NCI-H2196 (cell line): Measurements from ENCODE around the gene EAPP.
"Not testable (repeated sequence)": the region's sequence is repeated elsewhere in the genome, so short reads cannot be mapped to it uniquely, and the experiment has no call there.

Source experiments
- DNase-seq: peaks from one replicate; lab custom pipeline; 2025; ENCODE audit not compliant: unreplicated experiment; lab: John Stamatoyannopoulos, UW

The EAPP gene

DNA sequence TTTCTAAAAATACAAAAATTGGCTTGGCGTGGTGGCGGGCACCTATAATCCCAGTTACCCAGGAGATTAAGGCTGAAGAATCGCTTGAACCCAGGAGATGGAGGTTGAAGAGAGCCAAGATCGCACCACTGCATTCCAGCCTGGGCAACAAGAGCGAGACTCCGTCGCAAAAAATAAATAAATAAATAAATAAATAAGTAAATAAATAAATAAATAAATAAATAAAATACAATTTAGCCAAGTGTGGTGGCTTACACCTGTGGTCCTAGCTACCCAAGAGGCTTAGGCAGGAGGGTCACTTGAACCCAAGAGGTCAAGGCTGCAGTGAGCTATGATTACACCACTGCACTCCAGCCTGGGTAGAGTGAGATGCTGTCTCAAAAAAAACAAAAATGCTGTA, 51.0 kb downstream of the EAPP start:
- no peak for DNase-seq

DNA sequence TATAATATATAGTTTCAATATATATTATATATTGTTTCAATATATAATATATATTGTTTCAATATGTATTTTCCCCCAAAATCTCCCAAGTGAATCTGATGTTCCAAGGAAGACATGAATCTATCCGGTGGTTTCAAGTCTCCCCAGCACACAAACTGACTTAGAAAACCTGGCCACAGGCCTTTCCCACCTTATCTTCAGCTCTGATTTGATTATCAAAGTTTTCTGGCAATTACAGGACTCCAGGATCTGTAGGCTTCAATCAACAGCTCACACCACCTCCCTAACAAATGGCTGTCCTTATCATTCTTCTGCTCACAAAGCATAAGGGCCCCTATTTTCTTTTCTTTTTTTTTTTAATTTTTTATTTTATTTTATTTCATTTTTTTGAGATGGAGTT, 54.8 kb downstream of the EAPP start:
- no peak for DNase-seq

DNA sequence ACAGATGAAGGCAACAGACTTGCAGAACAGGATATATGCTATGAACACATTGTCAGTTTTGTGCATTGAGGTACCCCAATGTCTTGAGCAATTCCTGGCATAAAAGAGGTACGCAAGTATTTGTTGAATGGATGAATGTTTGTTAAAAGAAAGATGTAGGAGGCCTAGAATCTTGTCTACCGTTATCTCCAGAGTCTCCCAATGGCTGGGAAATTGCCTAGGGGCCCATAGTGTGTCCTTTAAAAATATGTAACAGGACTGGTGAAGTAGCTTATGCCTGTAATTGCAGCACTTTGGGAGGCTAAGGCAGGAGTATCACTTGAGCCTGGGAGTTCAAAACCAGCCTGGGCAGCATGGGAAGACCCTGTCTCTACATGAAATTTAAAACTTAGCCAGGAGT, 57.0 kb downstream of the EAPP start:
- no peak for DNase-seq

DNA sequence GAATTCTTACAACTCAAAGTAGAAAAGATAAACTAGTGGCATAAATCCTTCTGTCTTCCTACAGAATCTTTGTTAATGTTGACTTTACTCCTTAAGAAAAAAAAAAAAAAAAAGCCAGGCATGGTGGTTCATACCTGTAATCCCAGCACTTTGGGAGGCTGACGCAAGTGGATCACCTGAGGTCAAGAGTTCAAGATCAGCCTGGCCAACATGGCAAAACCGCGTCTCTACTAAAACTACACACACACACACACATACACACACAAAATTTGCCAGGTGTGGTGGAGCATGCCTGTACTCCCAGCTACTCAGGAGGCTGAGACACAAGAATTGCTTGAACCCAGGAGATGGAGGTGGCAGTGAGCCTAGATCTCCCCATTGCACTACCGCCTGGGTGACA, 59.8 kb downstream of the EAPP start:
- DNase-seq, result no peak

DNA sequence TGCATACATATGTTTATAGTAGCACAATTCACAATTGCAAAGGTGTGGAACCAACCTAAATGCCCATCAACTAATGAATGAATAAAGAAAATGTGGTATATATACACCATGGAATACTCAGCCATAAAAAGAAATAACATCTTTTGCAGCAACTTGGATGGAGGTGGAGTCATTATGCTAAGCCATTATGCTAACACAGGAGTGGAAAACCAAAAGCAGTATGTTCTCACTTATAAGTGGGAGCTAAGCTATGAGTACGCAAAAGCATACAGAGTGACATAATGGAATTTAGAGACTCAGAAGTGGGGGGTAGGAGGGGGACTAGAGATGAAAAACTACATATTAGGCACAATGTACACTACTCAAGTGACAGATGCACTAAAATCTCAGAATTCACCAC, 61.2 kb downstream of the EAPP start:
- no peak for DNase-seq

DNA sequence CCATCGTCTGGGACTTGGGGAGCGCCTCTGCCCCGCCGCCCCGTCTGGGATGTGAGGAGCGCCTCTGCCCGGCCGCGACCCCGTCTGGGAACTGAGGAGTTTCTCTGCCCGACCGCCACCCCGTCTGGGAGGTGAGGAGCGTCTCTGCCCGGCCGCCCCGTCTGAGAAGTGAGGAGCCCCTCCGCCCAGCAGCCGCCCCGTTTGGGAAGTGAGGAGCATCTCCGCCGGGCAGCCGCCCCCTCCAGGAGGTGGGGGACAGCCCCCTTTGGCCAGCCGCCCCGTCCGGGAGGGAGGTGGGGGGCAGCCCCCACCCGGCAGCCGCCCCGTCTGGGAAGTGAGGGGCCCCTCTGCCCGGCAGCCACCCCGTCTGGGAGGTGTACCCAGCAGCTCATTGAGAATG, 63.5 kb downstream of the EAPP start:
- DNase-seq, result not testable (repeated sequence)

DNA sequence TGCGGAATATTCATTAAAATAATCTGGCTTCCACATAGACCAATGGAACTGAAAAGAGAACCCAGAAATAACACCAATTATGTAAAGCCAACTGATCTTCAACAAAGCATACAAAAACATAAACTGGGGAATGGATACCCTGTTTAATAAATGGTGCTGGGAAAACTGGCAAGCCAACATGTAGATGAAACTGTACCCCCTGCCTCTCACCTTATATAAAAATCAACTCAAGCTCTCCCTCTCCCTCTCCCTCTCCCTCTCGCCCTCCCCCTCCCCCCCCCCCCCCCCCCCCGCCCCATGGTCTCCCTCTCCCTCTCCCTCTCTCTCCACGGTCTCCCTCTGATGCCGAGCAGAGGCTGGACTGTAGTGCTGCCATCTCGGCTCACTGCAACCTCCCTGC, 64.3 kb downstream of the EAPP start:
- no peak for DNase-seq

DNA sequence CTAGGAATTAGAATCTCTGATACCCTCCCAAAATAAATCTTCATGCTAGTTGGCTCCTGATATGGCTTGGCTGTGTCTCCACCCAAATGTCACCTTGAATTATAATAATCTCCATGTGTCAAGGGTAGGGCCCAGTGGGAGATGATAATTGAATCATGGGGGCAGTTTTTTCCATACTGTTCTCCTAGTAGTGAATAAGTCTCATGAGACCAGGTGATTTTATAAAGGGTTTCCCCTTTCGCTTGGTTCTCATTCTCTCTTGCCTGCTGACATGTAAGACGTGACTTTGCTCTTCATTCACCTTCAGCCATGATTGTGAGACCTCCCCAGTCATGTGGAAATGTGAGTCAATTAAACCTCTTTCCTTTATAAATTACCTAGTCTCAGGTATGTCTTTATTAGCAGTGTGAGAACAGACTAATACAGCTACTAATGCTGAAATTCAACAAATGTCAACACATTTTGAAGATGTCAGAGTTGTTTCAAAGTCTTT, 65.3 kb downstream of the EAPP start:
- DNase-seq, result no peak

DNA sequence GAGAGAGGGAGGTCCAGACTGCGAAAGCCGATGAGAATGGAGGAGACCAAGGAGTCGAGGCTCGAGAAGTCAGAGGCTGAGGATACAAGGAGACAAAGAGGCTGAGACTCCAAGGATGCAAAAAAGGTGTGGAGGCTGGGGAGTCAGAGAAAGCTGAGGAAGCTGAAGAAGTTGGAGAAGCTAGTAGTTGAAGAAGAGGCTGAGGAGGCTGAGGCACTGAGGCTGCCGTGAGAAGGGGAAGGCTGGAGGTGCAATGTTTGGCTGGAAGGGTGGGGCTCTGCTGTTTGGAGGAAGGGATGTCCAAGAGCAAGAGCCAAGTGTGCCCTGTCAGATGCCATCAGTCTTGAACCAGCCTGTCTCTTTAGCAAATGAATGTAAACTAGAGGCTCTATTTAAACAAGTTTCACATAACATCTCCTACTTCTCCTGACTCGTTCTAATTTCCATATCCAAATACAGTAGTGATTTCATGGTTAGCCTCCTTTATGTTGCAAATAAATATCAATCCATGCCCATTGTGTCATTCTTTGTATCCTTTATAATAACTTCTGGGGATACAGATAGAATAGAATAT, 66.7 kb downstream of the EAPP start:
- DNase-seq, result no peak

DNA sequence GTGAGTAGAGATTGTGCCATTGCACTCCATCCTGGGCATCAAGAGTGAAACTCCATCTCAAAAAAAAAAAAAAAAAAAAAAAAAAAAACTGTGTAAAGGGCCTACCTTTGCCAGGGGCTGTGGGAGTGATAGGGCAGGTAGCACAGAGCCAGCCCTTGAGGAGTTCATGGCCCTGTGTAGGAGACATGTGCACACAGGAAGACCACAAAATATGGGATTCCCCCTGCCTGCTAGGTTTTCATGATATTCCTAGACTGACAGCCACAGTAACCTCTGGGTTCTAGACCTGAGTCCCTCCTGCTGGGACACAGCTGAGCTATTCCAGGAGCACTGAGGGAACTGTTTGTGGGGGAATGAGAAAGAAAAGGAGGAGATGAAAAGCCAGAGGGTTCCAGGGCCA, 69.2 kb downstream of the EAPP start:
- DNase-seq, result no peak

DNA sequence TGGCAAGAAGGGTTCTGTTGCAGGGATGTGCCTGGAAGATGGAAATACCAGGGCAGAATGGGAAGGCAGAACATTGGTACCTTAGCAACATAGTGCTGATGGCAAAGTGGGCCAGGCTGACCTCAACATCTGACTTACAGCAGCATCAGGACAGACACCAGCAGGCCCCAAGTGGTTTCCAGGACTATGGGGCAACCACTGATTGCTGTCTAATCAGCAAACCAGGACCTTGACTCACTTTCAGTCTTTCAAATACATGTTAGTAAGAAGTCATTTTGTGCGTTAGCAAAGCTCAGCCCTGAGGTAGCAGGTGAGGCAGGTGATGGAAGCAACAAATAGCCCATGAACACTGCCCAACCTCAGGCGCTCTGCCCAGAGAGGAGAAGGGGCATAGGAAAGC, 72.8 kb downstream of the EAPP start:
- no peak for DNase-seq
